SK-N-SH (cell line): Measurements from ENCODE around the gene RBCK1. TPM values are rescaled to one million over a fixed set of nuclear protein-coding genes. Genes with fewer than 3 reads are reported as not detected.

ENCODE experiments used
- CTCF ChIA-PET: fragments of 300-600, 350-600 bp; formaldehyde crosslinking; extraction: SDS; loops from one replicate; lab custom pipeline; 2021; lab: Yijun Ruan, JAX
- POLR2A ChIA-PET: fragments of 350-600 bp; sonication (Branson Sonifier 250); formaldehyde crosslinking; extraction: SDS; loops from one replicate; lab custom pipeline; 2020; ENCODE audit warnings: antibody characterized with exemption, inconsistent platforms; lab: Yijun Ruan, JAX
- DNase-seq: peaks from one replicate; pipeline ENCODE4 v3.0.0; 2012
- H2AFZ ChIP-seq: fragments of 200-600 bp; sonication (generic); 2 replicates; pipeline ENCODE4 v1.8.1; 2016; ENCODE audit warnings: antibody characterized with exemption, mild to moderate bottlenecking, low read depth
- H3F3A ChIP-seq: fragments of 200-600 bp; sonication (generic); replicated peaks from 2 replicates; pipeline ENCODE3; 2016; ENCODE audit warnings: antibody characterized with exemption, mild to moderate bottlenecking; ENCODE audit not compliant: insufficient read depth
- H3K27ac ChIP-seq, 2 experiments: fragments of 200-500 bp in 1 of 2; fragments of 200-600 bp in 1 of 2; sonication (Bioruptor generic) in 1 of 2; sonication (generic), shearing (Covaris generic) in 1 of 2; 2 replicates each; pipeline versions ENCODE4 v1.5.1 to v1.6.1; 2014 to 2016; ENCODE audit warnings: low read depth in 2 of 2, inconsistent platforms in 1 of 2, low read length in 1 of 2, mild to moderate bottlenecking in 1 of 2, mixed read lengths in 1 of 2
- H3K27me3 ChIP-seq: fragments of 200-600 bp; sonication (generic), shearing (Covaris generic); 2 replicates; pipeline ENCODE4 v1.6.1; 2016; ENCODE audit warnings: mixed run types; ENCODE audit not compliant: insufficient read depth
- H3K36me3 ChIP-seq, 2 experiments: fragments of 200-500 bp in 1 of 2; fragments of 200-600 bp in 1 of 2; sonication (Bioruptor generic) in 1 of 2; sonication (generic) in 1 of 2; replicated peaks in 1 of 2; 2 replicates each; pipeline versions ENCODE3 to v1.5.1; 2014 to 2016; ENCODE audit warnings: low read length in 1 of 2, mild to moderate bottlenecking in 1 of 2; ENCODE audit not compliant: insufficient read depth in 2 of 2, control insufficient read depth in 1 of 2
- H3K4me1 ChIP-seq, 2 experiments: fragments of 200-500 bp in 1 of 2; fragments of 200-600 bp in 1 of 2; sonication (Bioruptor generic) in 1 of 2; sonication (generic), shearing (Covaris generic) in 1 of 2; 2 replicates each; pipeline versions ENCODE4 v1.5.1 to v1.6.1; 2014 to 2016; ENCODE audit warnings: low read depth in 1 of 2, low read length in 1 of 2, mixed run types in 1 of 2; ENCODE audit not compliant: insufficient read depth in 2 of 2, control insufficient read depth in 1 of 2
- H3K4me2 ChIP-seq: fragments of 200-600 bp; sonication (generic), shearing (Covaris generic); 2 replicates; pipeline ENCODE4 v1.6.1; 2017; ENCODE audit warnings: mixed run types
- H3K4me3 ChIP-seq, 2 experiments: fragments of 200-500 bp in 1 of 2; fragments of 200-600 bp in 1 of 2; sonication (Bioruptor generic) in 1 of 2; sonication (generic), shearing (Covaris generic) in 1 of 2; 2 replicates each; pipeline versions ENCODE4 v1.5.1 to v1.8.1; 2014 to 2016; ENCODE audit warnings: low read depth in 2 of 2, inconsistent platforms in 1 of 2, low read length in 1 of 2, mild to moderate bottlenecking in 1 of 2, mixed read lengths in 1 of 2, moderate library complexity in 1 of 2
- H3K79me2 ChIP-seq: fragments of 200-600 bp; sonication (generic); 2 replicates; pipeline ENCODE4 v1.8.1; 2017; ENCODE audit warnings: mild to moderate bottlenecking; ENCODE audit not compliant: insufficient read depth
- H3K9ac ChIP-seq: fragments of 200-600 bp; sonication (generic); 2 replicates; pipeline ENCODE4 v1.6.1; 2017; ENCODE audit warnings: mixed run types
- H3K9me2 ChIP-seq: fragments of 200-600 bp; sonication (generic); 2 replicates; pipeline ENCODE4 v1.6.1; 2017; ENCODE audit warnings: mixed run types
- H3K9me3 ChIP-seq: fragments of 200-600 bp; sonication (generic); 2 replicates; pipeline ENCODE4 v1.6.1; 2017; ENCODE audit warnings: mixed run types, mild to moderate bottlenecking, moderate library complexity
- H4K20me1 ChIP-seq: fragments of 200-600 bp; sonication (generic); 2 replicates; pipeline ENCODE4 v1.6.1; 2017; ENCODE audit warnings: mild to moderate bottlenecking, mixed run types; ENCODE audit not compliant: insufficient read depth
- CHD2 ChIP-seq: fragments of 150-350 bp; IDR thresholded peaks from 2 replicates; pipeline ENCODE4 v1.6.1; 2018; ENCODE audit warnings: low read length; ENCODE audit not compliant: partially characterized antibody
- ELF1 ChIP-seq: IDR thresholded peaks from 2 replicates; pipeline ENCODE4 v1.4.0; 2012
- EZH2phosphoT487 ChIP-seq: fragments of 200-600 bp; sonication (generic); IDR thresholded peaks from 2 replicates; pipeline ENCODE4 v1.6.1; 2017; ENCODE audit warnings: low read depth, mixed run types, mild to moderate bottlenecking, antibody characterized with exemption, moderate library complexity, borderline replicate concordance
- FOSL2 ChIP-seq: IDR thresholded peaks from 2 replicates; pipeline ENCODE4 v1.4.0; 2012; ENCODE audit warnings: low read depth, mild to moderate bottlenecking, moderate library complexity, borderline replicate concordance
- FOXJ3 ChIP-seq: sonication (generic); formaldehyde crosslinking; IDR thresholded peaks from 2 replicates; pipeline ENCODE4 v1.5.1; 2020; ENCODE audit warnings: mild to moderate bottlenecking, missing genetic modification reagents
- GATA2 ChIP-seq: sonication (generic); formaldehyde crosslinking; IDR thresholded peaks from 2 replicates; pipeline ENCODE4 v1.5.0; 2020; ENCODE audit warnings: mild to moderate bottlenecking, missing genetic modification reagents
- MAX ChIP-seq: IDR thresholded peaks from 2 replicates; pipeline ENCODE4 v1.4.0; 2012; ENCODE audit warnings: low read depth
- MXI1 ChIP-seq: IDR thresholded peaks from 2 replicates; pipeline ENCODE4 v1.6.1; 2012; ENCODE audit warnings: mild to moderate bottlenecking, low read depth, low read length, improper control_type of control experiment
- NFIC ChIP-seq: IDR thresholded peaks from 2 replicates; pipeline ENCODE4 v1.4.0; 2012; ENCODE audit warnings: borderline replicate concordance
- NRF1 ChIP-seq: IDR thresholded peaks from 2 replicates; pipeline ENCODE4 v1.6.1; 2012; ENCODE audit warnings: low read depth, mild to moderate bottlenecking, low read length
- RAD21 ChIP-seq: IDR thresholded peaks from 2 replicates; pipeline ENCODE4 v1.6.1; 2012; ENCODE audit warnings: mild to moderate bottlenecking, low read length
- RCOR1 ChIP-seq: fragments of 150-350 bp; IDR thresholded peaks from 2 replicates; pipeline ENCODE4 v1.6.1; 2017; ENCODE audit warnings: antibody characterized with exemption, low read length
- RFX5 ChIP-seq: IDR thresholded peaks from 2 replicates; pipeline ENCODE4 v1.6.1; 2012; ENCODE audit warnings: mild to moderate bottlenecking, improper control_type of control experiment, low read length
- SIN3A ChIP-seq: IDR thresholded peaks from 2 replicates; pipeline ENCODE4 v1.6.1; 2012; ENCODE audit warnings: low read depth, mild to moderate bottlenecking, low read length, moderate library complexity, borderline replicate concordance
- SMC3 ChIP-seq: IDR thresholded peaks from 2 replicates; pipeline ENCODE4 v1.6.1; 2012; ENCODE audit warnings: low read depth, low read length, improper control_type of control experiment
- TAF1 ChIP-seq: IDR thresholded peaks from 2 replicates; pipeline ENCODE4 v1.6.1; 2012; ENCODE audit warnings: low read depth, mild to moderate bottlenecking, low read length, moderate library complexity, borderline replicate concordance
- TCF12 ChIP-seq: IDR thresholded peaks from 2 replicates; pipeline ENCODE4 v1.4.0; 2012
- YY1 ChIP-seq: IDR thresholded peaks from 2 replicates; pipeline ENCODE4 v1.4.0; 2012; ENCODE audit warnings: low read depth, mild to moderate bottlenecking
- ZBTB33 ChIP-seq: IDR thresholded peaks from 2 replicates; pipeline ENCODE4 v1.4.0; 2012; ENCODE audit warnings: low read depth, borderline replicate concordance
- WGBS: methylation state at CpG from one replicate; pipeline ENCODE4 v1.1.6; 2017; ENCODE audit warnings: low lambda C conversion rate; 5-methylcytosine and 5-hydroxymethylcytosine counted together
- polyA plus RNA-seq, 3 experiments: library from polyadenylated mRNA; depleted of rRNA; stranded (reverse); fragments of >200 nt; gene quantifications; 2 replicates each; pipeline ENCODE4 v1.2.3, GENCODE V29; 2012

Gene RBCK1
- polyA plus RNA-seq, 1 of the 3 experiments (the other 2 are of a cell fraction): 105 TPM

- no peak for DNase-seq
- Histone ChIP-seq H3K27me3 (no peaks in the 10 kb centered on the region), H3K9me3 (peaks cover 8% of the 10 kb centered on the region; the same call in 1 of the 2 replicates), H3K4me1 (no peaks in the 10 kb centered on the region), H3F3A (peaks cover 6% of the 10 kb centered on the region), H3K4me2 (no peak overlapping the region), H3K9ac (no peak overlapping the region), H2AFZ (no peak overlapping the region), H3K4me3 (no peak overlapping the region), H3K36me3 (peaks cover 3 to 13% of the 10 kb centered on the region in 2 experiments), H4K20me1 (no peaks in the 10 kb centered on the region), H3K27ac (no peak overlapping the region), H3K79me2 (no peaks in the 10 kb centered on the region), H3K9me2 (no peaks in the 10 kb centered on the region)
- TF ChIP-seq CHD2 (no peak), TCF12 (no peak), MXI1 (no peak), SIN3A (no peak), SMC3 (no peak), FOSL2 (no peak), ZBTB33 (no peak), ELF1 (no peak), MAX (no peak), NFIC (no peak), GATA2 (CRISPR knock-in tag) (no peak), RFX5 (no peak), YY1 (no peak), RAD21 (no peak), TAF1 (no peak), FOXJ3 (CRISPR knock-in tag) (no peak), EZH2phosphoT487 (no peak), RCOR1 (no peak), NRF1 (no peak)
- ChIA-PET CTCF (interaction anchor here (0.7 to 1.3 kb wide), 6 partner anchors 10 to 118 kb away, joined by 3 to 4 read pairs (median 3); no protein-coding TSS in a partner anchor), POLR2A (no interaction called here)
- WGBS: 76% methylated on average over 9 of the region's 9 CpGs
Observed at GRCh38 chr20:472137-472846, 64.2 kb downstream of the RBCK1 start.
